Fibroblast of skin of abdomen (primary cell): ENCODE measurements around the gene LSM3.

Source experiments
- DNase-seq: peaks from one replicate; pipeline ENCODE4 v3.0.0-alpha.2; 2013

The LSM3 gene

DNA sequence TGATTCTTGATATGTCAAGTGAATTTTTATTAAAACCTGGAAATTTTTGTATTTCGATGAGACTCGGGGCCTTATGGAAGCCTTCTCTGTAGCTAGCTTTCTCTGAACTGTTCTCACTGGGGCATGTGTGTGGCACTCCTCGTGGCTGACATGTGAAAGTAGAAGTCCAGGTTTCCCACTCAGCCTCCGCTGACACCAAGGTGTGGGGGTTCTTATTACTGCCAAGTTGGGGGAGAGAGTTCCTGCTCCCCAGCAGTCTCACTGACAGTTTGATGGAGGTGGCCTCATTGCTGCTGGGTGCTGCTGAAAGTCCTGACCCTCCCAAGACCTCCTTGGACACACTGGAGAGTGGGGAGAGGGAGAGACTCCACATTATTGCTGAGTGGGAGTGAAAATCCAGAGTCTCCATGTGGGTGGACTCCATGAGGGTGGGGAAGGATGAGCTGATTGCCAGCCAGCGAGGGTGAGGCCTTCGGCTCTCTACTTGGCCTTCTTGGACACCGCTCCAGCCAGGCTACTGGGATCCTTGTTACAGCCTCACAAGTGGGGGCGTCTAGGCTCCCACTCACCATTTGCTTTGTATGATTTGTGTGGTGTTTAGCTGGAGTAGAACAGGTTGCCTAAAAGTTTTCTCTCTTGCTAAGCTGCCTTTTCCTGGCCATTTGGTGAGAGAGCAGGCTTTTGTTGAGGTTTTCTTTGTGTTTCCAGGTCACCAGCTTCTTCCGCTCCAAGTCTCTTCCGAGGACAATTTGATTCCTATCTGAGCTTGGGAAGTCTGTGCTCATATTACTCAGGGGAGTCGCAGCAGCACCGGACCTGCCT lies 64.1 kb downstream of the LSM3 start:
- DNase-seq: no peak

DNA sequence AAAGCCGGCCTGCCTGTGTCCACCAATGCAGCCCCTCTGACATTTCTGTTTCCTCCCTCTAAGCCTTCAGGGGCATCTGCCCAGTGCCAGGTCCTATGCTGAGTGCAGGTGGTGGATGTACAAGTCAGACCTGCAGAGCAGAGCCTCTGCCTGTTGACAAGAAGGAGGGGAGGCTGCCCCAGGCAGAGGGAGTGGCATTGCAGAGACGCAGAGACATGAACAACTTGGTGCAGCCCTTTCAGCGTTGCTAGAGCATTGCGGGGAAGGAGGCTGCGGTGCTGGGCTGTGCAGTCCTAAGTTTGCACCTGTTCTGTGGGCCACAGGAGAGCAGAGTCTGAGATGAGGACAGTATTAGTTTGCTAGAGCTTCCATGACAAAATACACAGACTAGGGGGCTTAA lies 65.2 kb downstream of the LSM3 start:
- no peak for DNase-seq

DNA sequence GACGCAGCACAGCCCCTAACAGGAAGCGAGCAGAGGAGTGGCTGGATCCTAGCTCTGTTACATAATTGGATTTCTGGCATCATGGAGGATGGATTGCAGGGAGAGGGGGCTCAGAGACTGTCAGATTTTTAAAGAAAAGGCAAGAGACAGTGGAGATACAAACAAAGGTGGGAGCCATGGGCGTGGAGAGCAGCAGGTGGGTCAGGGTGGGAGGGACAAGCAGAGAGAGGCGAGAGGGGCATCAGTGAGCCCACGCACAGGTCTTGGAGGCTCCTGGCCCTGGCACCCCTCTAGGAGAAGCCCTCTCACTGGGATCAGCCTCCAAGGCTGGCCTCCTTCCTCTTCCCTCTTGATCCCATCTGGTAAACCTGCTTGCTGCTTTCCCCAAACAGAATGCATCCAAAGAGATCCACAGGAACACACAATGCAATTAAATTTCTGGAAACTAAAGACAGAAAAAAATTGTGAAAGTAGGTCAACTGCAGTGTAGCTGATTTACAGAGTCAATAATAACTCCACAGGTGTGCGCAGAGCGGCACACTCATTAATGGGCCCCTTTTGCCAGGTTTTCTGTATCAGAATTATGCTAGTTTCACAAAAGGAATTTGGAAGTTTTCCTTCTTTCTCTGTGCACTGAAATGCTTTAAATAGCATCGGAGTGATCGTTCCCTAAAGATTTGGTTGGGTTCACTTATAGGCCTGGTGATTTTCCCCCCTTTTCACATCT lies 66.1 kb downstream of the LSM3 start:
- no peak for DNase-seq

DNA sequence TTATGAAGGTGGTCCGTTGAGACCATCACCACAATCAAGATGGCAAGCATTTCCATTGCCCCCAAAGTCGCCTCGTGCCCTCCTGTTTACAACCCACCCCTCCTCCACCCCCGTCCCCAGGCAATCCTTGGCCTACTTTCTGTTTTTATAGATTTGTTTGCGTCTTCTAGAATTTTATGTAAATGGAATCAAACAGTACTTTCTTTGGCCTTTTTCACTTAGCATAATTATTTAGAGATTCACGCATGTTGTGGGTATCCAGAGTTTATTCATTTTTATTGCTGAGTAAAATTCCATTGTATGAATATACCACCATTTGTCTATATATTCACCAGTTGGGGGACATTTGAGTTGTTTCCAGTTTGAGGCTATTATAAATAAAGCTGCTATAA lies 66.6 kb downstream of the LSM3 start:
- no peak for DNase-seq

DNA sequence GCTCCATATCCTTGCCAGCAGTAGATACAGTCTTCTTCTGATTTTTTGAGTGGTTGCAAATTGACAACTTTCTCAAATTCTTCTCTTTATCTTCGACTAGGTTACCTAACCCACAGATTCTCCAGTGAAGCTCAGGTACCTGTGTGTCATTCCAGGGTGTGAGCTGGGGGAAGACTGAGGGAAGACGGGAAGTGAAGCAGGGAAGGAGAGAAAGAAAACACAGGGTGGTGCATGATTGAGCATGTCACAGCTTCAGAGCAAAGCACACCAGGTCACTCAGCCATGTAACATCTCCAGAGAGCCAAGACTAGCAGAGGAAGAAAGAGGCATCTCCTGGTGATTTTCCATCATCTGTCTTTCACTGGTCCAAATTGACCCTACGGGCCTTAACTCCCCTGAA lies 67.2 kb downstream of the LSM3 start:
- DNase-seq: no peak

DNA sequence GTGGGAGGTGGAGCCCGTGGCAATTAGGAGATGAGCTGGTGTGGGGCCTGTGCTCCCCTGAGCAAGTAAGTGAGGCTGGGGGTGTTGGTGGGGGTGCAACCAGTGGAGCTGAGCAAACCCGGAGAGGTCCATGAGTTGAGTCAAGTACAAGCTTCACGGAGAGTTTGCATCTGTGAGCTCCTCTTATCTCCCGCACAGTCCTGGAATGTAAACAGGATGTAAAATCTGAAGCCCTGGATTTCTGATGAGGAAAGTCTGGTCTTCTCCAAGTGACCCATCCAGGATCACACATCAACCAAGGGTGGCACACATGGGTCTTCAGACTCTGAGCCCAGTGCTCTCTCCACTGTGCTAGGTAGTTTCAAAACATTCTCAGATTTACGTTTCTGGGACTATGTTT lies 67.8 kb downstream of the LSM3 start:
- no peak for DNase-seq

- DNase-seq: no peak
Measured at GRCh38 chr3:14248477-14248848, 69.8 kb downstream of the LSM3 start.

- DNase-seq: no peak
Measured at GRCh38 chr3:14248849-14249523, 70.4 kb downstream of the LSM3 start.
